ENCODE data around the gene HBEGF. TPM values are rescaled to one million over a fixed set of nuclear protein-coding genes. Genes with fewer than 3 reads are reported as not detected.

Gene HBEGF
- total and polyA plus RNA-seq, 10 of the 15 experiments (the other 5 are each of a cell fraction or from before 2014, with no cell fraction given), result 0.87 to 3.1 (median 2.1) TPM

GRCh38 chr5:140329739-140330481 lies 16.5 kb downstream of the HBEGF start (continued):
- no peak for TF ChIP-seq CTCF (IDR thresholded peaks at IDR 0.05 in 2 of 3, conservative IDR thresholded peaks at IDR 0.05 in 1 of 3; ENCODE audit: control insufficient read depth in 2 of 3, extremely low read depth in 1 of 3, insufficient read depth in 1 of 3, low read depth in 3 of 3, low read length in 3 of 3)

GRCh38 chr5:140328036-140328764 lies 18.2 kb downstream of the HBEGF start:
- RAD21 ChIA-PET (ENCODE audit: unreplicated experiment), result interaction anchor here (0.9 to 2.2 kb wide), 7 partner anchors 13 to 87 kb away, joined by 3 to 12 read pairs (median 3); partner anchors contain the start of gene PFDN1
- H3K4me2 ChIP-seq (ENCODE audit: control insufficient read depth, insufficient read depth), result peak overlapping the region; percentile 5
- SMC1A ChIA-PET (ENCODE audit: uncharacterized antibody, unreplicated experiment), result interaction anchor here (0.6 to 4.1 kb wide), 11 partner anchors 9 to 1193 kb away, joined by 3 to 22 read pairs (median 8); partner anchors contain the start of genes HBEGF and PFDN1
- intact Hi-C loops (cut with micrococcal nuclease; ENCODE audit: unreplicated experiment), result no loop called here
- H3K27me3 ChIP-seq (replicated peaks in 1 of 2; ENCODE audit: control insufficient read depth in 2 of 2, insufficient read depth in 2 of 2, low read length in 1 of 2), result no peaks in the 10 kb centered on the region
- H3K9me3 ChIP-seq (replicated peaks; ENCODE audit: control insufficient read depth, insufficient read depth, low read length), result no peaks in the 10 kb centered on the region
- POLR2A ChIA-PET, result interaction anchor here (0.6 to 1.4 kb wide), 5 partner anchors 14 to 46 kb away, joined by 3 to 5 read pairs (median 3); no protein-coding TSS in a partner anchor
- no peak overlapping the region for H2AFZ ChIP-seq (ENCODE audit: control insufficient read depth, low read depth, low read length)
- FAIRE-seq (no peak), ATAC-seq (peak; percentile 72), DNase-seq (ENCODE audit: low read depth, low spot score) (no peak)
- TF ChIP-seq RELB (IDR thresholded peaks at IDR 0.05; ENCODE audit: low read depth) (peak; percentile 83; the same call in 1 of the 2 replicates), IKZF1 (conservative IDR thresholded peaks at IDR 0.05) (peak; percentile 41), HDGF (IDR thresholded peaks at IDR 0.05) (no peak), NR2F1 (conservative IDR thresholded peaks at IDR 0.05) (peak; percentile 69), CEBPB (IDR thresholded peaks at IDR 0.05; ENCODE audit: borderline replicate concordance in 1 of 2, low read depth in 2 of 2, low read length in 2 of 2) (0 out of 4 replicates have a peak, but pooled peaks of 1 of the 2 experiments have one; percentile 7)
- no peaks in the 10 kb centered on the region for H4K20me1 ChIP-seq (ENCODE audit: control insufficient read depth, insufficient read depth)
- H3K79me2 ChIP-seq (ENCODE audit: control insufficient read depth, insufficient read depth, low read length), result no peaks in the 10 kb centered on the region
- in situ Hi-C loops (cut with MboI), result no loop called here
- no peaks in the 10 kb centered on the region for H3K36me3 ChIP-seq (ENCODE audit: control insufficient read depth in 2 of 2, insufficient read depth in 2 of 2, low read length in 1 of 2)
- no peaks in the 10 kb centered on the region for H3K4me1 ChIP-seq (ENCODE audit: control insufficient read depth, insufficient read depth, low read length)
- no peak overlapping the region for H3K27ac ChIP-seq (ENCODE audit: control insufficient read depth, insufficient read depth)
- H3K4me3 ChIP-seq, result no peak overlapping the region
- 44% methylated on average over 8 of the region's 8 CpGs for WGBS (ENCODE audit: insufficient coverage, insufficient replicate concordance, low lambda C conversion rate, missing lambda C conversion rate)
- CTCF ChIA-PET, result interaction anchor here (0.6 to 2.3 kb wide), 10 partner anchors 9 to 255 kb away, joined by 3 to 11 read pairs (median 4); no protein-coding TSS in a partner anchor
- BruUV-seq (replicated peaks), result no TSS peak
- H3K9ac ChIP-seq (ENCODE audit: control insufficient read depth, insufficient read depth, low read length), result no peak overlapping the region

Data from GM12878 (cell line).